Heart left ventricle (tissue), 13 donors: ENCODE measurements around the gene COL2A1.

Experiments used
- CTCF ChIP-seq, 12 donors: fragments of 200-600 bp; sonication (generic) in 4 of 12; IDR thresholded peaks; one replicate each; pipeline versions ENCODE4 v1.5.0 to v1.8.0; 2018 to 2022; ENCODE audit warnings: antibody characterized with exemption in 12 of 12, mild to moderate bottlenecking in 5 of 12
- POLR2A ChIP-seq, 2 donors: fragments of 450-650 bp; IDR thresholded peaks; one replicate each; pipeline ENCODE4 v1.6.1; 2017; ENCODE audit warnings: antibody characterized with exemption in 2 of 2, mild to moderate bottlenecking in 2 of 2, moderate library complexity in 2 of 2
- donor health status: ischemic (EF 13 %, LVEDD 7.1; RV severe dilation, severe dysfunction).
- donor health status: DM: no; HTN: yes; CAD: no.
- donor health status: DM: no; HTN: no; CAD: no.
- donor health status: ischemic (EF 25% LVEDD 6.9; RV normal size, moderate dysfunction).
- donor health status: ischemic (EF 25% LVEDD 5.7; RV mildly dilated, moderate dysfunction).
- donor health status: ischemic (EF 35%, LVEDD 5.7; RV mildly dilated, moderate dysfunction).
- donor health status: nonischemic (EF 11% LVEDD 7.7; RV severe dilation, severe dysfunction).
- donor health status: DM: yes; HTN: yes; CAD: no.
- donor health status: PGD.
- donor health status: ischemic (EF 29% LVEDD 5.4; RV normal size, mild dysfunction).
- donor health status: nonischemic (EF 23%, LVEDD 6.1; RV moderate dilation, normal function).

- TF ChIP-seq CTCF (IDR thresholded peaks at IDR 0.05) (no peak), POLR2A (IDR thresholded peaks at IDR 0.05) (no peak)
These were observed 65.7 kb downstream of the COL2A1 start for GRCh38 chr12:47938594-47938993.
